GM18907 (cell line): ENCODE measurements around the gene ZNF423.

ENCODE experiments used
- ATAC-seq: cut with Tn5 transposase; IDR thresholded peaks from one replicate; pipeline ENCODE4 v1.9.1; 2021; ENCODE audit warnings: mild to moderate bottlenecking, moderate library complexity; ENCODE audit not compliant: unreplicated experiment

ZNF423 gene

DNA sequence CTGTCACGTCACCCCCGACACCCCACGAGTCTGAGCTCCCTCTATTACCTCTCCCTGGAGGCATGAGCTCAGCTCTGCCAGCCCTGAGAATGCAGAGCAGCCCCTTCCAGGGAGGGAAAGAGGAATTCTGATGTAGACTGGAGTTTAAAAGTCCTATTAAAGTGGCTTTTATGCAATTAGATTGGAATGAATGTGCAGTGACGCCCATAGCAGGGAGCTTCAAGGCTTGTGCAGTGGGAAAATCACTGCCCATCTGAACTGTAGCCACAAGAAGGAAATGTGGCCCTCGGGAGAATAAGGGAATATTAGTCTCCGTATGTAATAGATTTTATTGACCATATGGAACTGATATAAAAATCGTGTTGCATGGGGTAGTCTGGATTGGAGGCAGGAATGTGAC, 66.9 kb downstream of the ZNF423 start:
- no peak for ATAC-seq

DNA sequence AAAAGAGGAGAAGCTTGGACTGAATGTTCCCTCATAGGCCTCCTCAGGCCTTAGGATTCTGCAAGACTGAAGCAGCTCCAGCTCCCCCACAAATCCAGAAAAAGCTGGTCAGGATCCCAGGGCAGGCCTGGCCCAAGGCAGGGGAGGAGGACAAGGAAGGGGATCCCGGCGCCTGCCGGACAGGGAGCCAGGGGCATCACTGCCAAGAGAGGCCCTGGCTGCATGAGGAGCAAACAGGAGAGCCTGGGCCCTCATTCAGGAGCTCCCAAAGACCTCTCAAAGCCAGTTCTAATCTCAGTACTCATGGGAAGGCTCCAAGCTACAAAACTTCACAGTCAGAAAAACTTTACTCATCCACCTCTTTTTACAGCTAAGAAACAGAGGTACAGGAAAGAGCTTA, 67.3 kb downstream of the ZNF423 start:
- ATAC-seq: no peak

DNA sequence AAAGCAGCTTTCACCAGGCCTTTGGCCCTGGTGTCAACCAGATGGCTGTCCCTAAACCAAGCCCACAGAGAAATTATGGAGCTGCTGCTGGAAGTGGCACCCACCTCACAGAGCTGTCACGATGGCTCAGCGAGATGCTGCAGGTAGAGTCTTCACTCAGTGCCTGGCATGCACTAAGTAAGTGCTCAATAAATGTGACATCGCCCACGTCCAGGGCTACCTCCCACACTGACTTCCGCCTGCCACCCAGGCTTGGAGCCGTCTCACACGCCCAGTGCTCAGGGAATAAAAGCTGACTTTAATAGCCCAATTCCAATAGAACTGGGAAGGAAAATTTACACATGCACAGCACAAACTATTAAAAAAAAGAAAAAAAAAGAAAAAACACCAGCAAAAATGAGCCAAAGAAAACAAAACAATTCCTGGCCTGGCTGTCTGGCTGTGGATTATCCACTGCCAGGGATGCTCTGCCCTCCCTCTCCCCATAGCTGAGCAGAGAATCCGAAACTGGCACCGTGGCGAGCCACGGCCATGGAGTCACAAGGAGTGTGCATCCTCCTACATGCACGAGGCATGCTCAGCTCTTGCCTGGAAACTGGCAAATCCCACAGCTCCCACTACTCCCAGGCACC, 68.9 kb downstream of the ZNF423 start:
- no peak for ATAC-seq

DNA sequence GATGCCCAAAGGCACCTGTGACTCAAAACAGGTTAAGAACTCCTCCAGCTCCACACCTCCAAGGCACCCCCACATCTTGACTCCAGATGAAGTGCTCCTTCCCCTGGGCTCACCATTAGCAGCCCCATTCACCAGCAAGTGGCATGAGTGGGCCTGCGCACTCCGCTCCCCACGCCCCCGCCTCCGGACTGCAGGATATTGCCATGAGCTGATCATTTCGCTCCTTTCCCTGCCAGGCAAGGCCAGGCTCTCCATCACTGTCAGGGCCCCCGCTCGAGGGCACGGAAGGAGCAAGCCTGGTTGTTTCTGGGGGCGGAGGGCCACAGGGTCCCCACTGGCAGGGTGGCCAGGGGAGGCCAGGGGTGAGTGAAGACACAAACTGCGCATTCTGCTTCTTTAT, 69.9 kb downstream of the ZNF423 start:
- no peak for ATAC-seq

DNA sequence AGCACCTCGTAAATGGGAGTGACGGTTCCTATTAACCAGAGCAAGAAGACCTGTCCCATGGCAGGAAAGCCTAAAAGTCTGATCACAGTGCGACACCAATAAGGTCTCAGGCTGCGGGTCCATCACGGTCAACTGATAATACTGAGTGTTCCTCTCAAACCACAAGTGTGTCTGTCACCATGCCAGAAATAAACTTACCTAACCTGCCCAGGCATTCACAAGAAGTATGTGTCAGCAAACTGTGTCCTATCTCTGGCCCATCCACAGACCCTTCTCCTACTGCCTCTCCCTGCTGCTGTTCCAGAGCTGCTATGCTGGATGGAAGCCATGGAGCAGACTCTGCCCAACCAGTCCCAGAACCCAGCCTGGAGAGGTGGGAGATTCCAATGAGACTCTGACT, 73.5 kb downstream of the ZNF423 start:
- no peak for ATAC-seq

DNA sequence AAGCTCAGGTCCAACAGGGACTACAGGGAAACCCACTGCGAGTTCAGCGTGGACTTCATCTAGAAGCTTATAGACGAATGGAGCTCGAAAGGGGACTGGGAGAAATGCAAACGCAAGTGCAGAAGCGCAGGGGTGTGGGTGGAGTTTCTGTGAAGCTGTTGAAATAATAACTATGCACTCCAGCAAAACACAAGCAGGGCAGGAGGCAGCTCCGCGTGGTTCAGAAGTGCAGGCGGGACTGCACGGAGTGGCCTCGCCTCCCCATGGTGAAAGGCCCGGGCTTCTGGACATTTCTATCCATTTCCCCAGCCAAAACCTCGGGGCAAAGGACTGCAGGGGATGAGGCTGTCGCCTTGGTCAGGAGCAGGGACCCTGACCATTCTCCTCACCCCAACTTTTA, 74.5 kb downstream of the ZNF423 start:
- ATAC-seq: no peak

DNA sequence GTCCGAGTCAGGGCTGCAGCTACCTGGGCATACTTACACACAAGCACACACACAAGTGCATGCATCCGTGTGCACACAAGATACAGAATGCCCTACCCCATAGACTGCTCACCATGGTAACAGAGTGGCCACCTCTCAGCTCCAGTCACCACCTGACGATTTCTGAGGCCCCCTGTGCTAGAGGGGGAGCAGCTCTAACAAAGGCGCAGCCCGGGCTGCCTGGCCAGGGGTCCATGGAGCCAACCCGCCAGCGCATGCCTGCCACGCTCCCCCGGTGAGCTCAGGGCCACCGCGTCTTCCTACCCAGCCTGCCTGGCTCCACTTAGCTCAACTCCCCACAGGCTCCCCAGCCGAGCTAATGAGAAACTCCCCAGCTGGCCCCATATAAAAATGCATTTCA, 75.5 kb downstream of the ZNF423 start:
- no peak for ATAC-seq

DNA sequence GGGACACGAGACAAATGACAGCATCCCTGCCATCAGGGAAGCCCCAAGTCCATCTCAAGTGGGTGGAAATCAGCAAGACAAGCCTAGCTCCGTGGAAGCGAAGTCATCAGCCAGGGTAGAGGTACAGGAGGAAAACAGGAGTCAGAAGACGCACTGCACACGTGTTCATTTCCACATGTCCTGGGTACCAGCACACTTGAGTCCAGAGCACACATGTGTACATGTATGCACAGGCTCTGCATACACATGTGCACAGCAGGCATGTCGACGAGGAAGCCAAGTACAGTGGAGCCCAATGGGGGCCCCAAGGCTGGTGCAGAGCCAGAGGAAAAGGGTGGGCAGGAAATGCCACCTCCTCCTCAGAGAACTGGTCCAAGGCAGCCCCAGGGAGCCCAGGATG, 75.9 kb downstream of the ZNF423 start:
- no peak for ATAC-seq

DNA sequence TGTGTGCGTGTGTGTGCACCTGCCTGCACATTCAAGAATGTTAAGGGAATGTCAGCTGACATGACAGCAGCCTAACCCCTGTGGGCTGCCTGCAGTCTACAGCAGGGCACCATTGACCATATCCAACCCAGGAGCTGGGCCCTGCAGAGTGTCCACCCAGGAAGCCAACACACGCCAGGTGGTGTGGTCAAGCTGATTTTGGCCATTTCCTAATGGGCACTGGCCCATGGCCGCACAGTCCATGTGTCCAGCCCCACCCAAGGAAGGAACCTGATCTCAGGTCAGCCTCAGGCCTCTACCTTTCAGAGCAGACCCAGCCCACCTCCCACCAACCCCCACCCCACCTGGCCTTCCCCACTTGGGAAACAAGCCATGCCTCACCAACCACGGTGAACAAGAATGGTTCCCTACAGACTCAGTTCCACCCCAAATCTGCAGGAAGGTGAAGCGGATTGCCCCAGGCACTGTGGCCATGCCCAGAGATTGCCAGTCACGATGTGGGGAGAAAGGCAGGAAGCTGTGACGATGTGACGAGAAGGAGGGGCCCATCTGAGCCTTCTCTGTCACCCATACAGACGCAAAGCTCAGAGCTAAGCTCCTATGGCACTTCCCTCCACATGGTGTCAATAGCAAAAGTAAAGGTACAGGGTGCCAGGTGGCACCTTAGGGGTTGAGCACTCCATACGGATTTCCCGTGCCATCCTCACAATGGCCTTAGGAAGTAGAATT, 77.5 kb downstream of the ZNF423 start:
- ATAC-seq: no peak

DNA sequence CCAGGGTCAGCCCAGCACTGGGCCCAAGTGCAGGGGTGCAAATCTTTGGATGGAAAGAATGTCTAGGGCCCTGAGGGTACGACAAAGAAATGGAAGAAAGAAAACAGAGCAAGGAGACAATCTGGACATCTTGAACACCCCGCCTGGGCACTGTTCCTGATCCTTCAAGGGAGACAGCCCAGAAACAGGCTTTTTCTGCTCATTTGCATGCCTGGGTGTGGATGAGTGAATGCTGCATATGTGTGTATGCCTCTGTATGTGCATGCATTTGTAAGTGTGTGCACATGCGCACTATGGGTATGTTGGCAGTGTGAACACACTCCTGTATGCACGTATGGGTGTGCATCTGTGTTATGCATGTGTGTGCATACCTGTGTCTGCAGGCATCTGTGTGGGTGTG, 79.2 kb downstream of the ZNF423 start:
- ATAC-seq: no peak

DNA sequence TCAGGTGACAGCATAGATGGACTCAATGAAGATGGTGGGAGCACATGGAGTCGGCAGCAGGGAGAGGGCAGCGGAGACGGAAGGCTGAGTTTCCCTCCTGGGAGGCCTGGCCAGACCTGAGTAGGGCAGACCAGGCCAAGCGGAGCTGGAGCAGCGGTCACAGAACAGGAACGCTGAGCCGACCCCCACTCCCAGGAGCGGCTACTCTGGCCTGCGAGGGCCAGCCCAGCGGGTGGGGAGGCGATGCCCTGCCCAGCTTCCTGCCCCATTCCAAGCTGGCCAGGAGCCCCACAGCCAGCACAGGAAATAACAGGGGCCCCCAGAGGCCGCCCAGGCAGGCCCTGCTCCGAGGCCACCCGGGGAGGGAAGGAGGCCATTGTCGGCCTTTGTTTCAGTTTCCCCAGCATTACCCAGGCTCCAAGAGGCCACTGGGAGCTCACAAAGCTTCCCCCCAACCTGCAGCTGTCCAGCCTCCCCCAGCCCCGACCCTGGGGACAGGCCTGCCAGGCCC, 79.8 kb downstream of the ZNF423 start:
- no peak for ATAC-seq

DNA sequence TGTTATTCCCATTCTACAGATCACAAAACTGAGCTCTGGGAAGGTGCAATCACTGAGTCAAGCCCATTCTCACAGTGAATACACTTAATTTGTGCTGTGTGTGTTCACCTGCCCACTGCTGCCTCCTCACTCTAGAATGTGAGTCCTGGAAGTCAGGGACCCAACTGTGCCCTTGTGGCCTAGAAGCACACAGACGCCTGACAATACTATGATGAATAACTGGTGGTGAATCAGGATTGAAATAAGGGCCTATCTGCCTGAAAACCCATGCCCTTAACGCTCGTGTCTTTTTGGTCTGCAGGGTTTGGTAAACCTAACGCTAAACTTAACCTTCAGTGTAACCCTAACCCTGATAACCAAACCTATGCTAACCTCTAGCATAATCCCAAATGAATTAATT, 80.3 kb downstream of the ZNF423 start:
- no peak for ATAC-seq

DNA sequence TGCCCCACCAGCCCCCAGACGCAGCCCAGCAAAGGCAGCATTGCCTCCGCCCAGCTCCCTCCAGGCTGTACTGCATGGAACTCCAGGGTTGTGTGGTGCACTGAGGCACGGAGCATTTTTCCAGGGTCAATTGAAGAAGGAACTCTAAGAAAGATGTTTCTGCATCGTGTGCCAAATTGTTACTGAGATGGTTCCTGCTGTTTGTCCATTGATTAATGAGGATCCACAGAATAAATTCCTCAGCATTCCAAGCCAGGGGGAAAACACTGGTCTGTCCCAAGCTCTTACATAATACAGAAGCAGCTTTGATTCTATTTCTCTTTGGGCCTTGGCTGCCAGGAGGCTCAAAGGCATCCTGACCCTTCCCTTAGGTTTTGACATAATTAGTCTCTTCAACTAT, 80.9 kb downstream of the ZNF423 start:
- ATAC-seq: no peak

DNA sequence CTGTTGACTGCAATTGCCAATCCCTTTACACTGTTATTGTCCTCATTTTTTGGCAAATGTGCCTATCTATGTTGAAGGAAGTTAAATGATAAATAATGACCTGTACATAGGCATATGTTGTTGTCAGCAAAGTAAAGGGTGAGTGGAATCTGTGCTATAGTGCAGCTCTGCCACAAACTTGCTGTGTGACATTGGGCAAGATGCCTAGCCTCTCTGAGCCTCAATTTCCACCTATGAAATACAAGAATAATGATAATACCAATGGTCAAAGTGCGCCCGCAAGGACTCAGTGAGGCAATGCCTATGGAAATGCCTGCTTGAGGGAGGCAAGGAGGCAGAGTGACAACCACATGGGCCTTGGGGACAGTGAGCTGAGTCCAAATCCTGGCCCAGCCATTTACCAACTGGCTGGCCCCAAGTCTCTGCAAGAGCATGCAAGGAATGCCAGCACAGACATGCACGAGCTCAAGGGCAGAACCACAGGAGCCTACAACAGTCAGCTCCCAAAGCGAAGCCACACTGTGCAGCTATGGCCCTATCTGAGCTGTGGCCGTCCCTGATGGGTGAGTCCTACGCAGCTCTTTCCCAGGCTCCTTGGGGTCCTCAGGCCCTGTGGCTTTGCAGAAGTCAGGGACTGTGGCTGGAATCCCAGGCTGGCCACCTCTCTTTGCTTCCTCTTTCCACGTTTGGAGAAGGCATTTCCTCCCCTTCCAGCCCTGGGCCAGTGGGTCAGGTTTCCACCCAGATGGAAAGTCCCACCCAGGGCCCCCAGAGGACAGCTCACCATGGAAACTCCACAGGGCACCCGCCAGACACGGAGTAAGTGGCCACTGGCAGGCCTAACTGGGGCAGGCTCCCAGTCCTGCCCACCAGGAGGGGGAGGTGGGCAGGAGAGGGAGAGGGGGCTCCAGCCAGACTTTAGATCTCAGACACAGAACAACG, 82.1 kb downstream of the ZNF423 start:
- no peak for ATAC-seq

DNA sequence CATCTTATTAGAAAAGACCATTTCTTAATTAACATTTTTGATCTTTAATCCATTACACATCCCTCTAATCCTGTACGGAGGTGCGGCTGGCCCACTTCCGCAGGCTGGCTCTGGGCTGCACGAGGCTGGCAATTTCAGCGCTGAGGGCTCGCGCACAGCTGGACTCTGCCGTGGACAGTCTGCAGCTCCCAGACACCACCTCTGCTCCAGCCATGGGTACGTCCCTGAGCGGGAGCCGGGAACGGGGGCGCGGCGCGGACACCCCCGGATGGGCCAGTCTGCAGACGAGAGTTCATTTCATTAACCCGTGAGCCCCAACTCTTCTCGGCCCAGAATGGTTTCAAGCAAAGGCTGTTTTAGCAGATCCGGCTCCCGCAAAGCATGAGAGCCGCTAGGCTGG, 87.9 kb downstream of the ZNF423 start:
- ATAC-seq: no peak

DNA sequence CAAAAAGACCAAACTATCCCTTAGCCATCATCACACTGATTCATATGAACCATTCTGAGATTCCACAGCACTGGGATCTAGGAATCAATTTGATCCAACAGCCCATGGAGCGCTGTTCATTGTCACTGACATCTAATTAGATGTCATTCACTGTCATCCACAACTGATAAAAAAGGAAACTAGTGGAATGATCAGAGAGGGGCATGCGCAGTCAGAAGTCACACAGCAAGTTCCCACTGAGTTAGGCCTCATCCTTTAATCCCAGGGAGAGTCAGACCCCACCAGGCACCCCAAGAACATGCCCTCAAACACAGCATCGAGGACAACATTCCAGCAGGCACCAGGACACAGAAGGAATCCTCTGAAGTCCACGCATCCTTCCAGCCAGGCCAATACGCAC, 88.5 kb downstream of the ZNF423 start:
- ATAC-seq: no peak

DNA sequence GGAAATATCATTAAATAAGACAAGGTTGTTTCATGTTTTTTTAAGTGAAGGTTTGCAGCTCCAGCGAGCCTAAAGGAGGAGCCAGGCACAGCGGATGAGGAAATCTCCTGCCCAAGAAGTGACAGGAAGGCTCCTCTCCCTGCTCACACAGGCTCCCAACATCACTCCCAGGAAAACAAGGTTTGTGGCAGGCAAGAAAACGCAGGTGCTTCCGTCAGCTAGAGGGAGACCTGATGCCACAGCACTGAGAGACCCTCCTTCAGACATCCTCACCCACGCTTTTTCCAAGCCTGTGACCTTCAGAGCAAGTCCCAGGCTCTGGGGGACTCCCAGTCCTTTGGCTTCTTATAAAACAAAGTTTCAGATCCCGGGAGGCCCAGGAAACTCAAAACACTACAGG, 89.7 kb downstream of the ZNF423 start:
- ATAC-seq: no peak

DNA sequence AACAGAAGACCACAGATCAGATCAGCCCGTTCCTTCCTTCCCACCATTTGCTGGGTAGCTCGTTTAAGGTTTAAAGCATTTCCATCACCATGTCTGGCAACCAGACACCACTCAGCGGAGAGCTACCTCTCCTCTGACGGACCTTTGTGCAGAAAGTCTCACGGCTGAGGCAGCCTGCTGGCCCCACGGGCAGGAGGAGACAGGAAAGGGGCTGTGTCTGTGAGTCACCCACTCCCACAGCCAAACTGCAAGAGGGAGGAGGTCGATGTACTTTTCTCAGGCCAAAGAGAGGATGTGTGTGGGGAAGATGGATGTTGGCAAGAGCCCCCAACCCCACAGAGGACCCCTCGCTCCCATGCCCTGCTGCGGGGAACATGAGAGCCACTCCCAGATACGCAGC, 92.1 kb downstream of the ZNF423 start:
- ATAC-seq: no peak

DNA sequence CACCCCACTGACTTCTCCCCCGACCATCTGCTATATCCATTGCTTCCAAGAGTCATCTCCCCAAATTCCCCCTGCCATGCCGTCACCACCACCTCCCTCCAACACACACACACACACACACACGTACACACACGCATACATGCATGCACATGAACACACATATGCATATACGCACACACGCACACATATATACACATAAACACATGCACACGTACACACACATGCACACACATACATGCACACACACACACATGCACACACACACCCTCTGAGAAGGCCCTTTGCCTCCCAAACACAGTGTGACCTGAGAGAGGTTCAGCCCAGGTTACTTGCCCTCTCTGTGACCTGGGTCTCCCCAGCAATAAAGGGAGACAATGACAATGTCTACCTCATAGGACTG, 95.1 kb downstream of the ZNF423 start:
- no peak for ATAC-seq

DNA sequence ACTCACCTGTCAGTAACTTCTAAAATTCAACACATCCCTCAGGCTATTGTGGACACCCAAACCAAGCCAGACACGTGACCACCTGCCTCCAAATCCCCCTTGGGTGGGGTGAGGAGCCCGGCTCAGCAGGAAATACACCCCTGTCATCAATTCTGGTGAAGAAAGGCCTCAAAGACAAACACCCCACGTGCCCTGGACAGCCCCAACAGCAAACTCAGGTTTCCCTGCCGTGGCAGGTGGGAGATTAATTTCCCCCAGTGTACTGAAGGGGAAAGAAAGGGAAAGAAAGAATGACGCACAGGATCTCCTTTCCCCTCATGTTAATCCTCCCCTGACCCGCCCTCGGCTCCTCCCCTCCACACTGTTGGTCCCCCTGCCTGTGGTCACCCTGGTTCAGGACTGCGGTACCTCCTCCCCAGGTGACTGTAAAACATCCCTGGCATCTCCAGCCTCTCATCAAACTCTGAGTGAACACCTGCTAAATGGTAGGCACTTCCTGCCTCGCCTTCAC, 98.3 kb downstream of the ZNF423 start:
- no peak for ATAC-seq

DNA sequence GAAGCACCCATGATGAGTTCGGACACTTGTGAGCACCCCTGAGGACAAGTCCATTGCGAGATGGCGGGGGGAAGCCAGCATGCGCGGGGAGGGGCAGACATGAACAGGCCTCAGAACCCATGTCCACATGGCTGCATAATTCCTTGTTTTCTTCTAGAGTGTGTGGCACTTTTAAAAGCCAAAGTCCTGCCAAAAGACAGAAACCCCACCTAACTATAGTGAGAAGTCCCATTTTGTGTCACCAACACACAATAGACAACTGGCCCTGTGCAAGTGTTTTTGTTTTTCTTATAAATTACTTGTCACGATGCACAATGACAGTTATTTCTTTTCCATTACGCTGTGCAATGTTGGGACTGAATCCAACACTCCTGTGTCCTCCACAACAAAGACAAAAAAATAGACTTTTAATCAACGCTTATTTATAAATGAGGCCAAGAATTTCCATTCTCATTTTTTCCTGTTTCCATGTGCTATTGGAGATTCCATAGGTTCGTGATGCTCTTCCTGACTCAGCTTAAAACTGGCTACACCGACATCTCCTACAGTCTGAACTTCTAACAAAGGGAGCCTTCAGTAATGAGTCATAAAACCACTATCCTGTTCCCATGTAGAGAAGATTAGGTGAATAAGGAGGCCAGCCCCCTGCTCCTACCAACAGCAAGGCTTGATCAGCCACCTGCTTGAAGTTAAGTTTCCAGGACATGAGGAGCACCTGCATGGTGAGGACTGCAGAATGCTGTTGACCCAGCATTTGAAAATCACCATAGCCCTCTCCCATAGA, 98.9 kb downstream of the ZNF423 start:
- no peak for ATAC-seq
